Measurements from ENCODE around the gene WDR86.

Gene WDR86

DNA sequence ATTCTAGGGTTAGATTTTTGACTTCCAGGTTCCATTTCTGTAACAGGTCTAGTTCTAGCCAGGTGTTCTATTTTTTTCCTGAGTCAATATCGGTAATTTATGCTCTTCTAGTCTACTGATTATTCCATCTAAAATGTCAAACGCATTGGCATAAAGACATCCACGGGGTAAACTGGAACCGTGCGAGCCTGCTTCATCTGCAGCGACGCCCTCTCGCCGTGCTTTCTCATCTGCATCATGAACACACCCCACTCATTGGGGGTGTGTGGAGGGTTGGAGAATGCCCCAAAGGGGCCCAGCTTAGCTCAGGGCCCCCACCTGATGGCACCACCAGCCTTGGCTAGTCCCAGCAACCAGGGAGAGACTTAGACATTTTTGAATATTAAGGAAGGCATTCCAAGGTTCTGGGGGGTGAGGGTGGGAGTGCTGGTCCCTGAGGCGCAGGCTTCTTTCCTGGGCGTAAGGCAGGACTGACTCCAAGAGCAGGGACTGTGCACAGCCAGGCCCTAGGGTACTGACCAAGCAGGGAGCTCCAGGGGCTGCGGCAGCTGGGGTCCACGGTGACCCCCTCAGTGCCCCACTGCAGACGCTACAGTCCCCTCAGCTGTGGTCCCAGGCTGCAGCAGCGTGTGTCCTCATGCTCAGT, 43.0 kb upstream of the WDR86 start:
- TF ChIP-seq SPI1 (IDR thresholded peaks at IDR 0.05; ENCODE audit: low read depth, low read length): no peak
- no peak for TF ChIP-seq TAF1 (IDR thresholded peaks at IDR 0.05; ENCODE audit: low read depth, low read length)
- DNase-seq (ENCODE audit: insufficient read length, low spot score): no peak
- FAIRE-seq: no peak

DNA sequence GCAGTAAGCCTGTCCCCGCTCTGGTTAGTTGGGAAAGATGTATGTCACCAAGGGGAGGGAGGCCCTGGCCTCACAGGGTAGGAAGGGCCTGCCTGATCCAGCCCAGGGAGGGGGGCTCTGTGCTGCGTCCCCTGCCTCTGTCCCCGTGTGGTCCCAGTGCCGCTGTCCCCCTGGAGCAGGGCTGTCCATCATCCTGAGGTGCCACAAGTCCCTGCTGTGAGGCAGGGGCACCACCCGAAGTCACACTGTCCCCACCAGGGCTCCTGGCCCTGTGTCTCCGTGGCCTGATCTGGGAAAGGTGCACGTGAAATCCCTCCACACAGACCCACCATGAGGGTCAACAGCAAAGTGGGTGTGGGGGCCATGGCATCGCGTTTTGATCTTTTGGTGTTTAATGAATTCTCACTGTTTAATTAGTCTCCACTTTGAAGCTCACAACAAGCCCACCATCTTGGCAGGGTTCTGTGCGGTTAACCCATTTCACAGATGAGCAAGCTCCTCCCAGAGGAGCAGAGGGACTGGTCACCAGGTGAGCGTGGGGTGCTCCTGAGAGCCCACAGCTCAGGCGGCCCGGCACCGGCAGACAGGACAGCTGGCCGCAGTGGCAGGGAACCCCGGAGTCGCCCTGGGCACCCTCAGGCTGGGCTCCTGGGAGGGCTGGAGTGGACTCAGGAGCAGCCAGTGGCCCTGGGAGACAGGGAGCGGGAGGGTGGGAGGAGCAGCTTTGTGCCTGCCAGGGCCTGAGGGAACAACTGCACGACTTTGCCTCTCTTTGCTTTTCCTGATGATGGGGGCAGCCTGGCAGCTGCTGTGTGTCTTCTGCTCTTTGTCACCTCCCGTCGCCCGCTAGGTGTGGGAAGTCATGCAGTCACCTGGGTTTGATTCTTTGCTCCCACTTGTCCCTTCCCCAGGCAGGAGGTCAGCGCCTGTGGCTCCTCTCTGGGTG, 42.1 kb upstream of the WDR86 start:
- TF ChIP-seq PAX5 (IDR thresholded peaks at IDR 0.05; ENCODE audit: insufficient read depth, low read length, severe bottlenecking) (no peak), POLR2AphosphoS5 (IDR thresholded peaks at IDR 0.05; ENCODE audit: low read depth, low read length) (no peak), TAF1 (IDR thresholded peaks at IDR 0.05; ENCODE audit: low read depth, low read length) (no peak), SPI1 (IDR thresholded peaks at IDR 0.05; ENCODE audit: low read depth, low read length) (no peak), POU2F2 (IDR thresholded peaks at IDR 0.05; ENCODE audit: low read depth, low read length) (no peak), POLR2A (IDR thresholded peaks at IDR 0.05; ENCODE audit: low read depth, low read length) (no peak)
- FAIRE-seq (no peak), DNase-seq (ENCODE audit: insufficient read length, low spot score) (no peak)

DNA sequence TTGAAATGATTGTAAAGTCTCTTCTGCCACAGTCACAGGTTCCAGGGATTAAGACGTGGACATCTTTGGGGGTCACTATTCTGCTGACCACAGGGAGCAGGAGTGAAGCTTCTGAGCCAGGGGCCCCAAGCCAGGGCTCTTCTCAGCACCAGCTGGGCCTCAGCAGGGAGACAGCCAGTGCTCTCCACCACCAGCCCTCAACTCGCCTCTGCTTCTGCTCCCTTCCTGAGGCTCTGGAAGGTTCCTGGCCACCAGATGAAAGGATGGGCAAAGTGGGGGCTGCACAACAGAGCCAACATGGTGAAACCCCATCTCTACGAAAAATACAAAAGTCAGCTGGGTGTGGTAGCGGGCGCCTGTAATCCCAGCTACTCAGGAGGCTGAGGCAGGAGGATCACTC, 41.3 kb upstream of the WDR86 start:
- FAIRE-seq: no peak
- TF ChIP-seq TAF1 (IDR thresholded peaks at IDR 0.05; ENCODE audit: low read depth, low read length): no peak
- TF ChIP-seq PAX5 (IDR thresholded peaks at IDR 0.05; ENCODE audit: insufficient read depth, low read length, severe bottlenecking): no peak
- no peak for TF ChIP-seq SPI1 (IDR thresholded peaks at IDR 0.05; ENCODE audit: low read depth, low read length)
- no peak for TF ChIP-seq POU2F2 (IDR thresholded peaks at IDR 0.05; ENCODE audit: low read depth, low read length)
- TF ChIP-seq POLR2A (IDR thresholded peaks at IDR 0.05; ENCODE audit: low read depth, low read length): no peak
- TF ChIP-seq POLR2AphosphoS5 (IDR thresholded peaks at IDR 0.05; ENCODE audit: low read depth, low read length): no peak
- DNase-seq (ENCODE audit: insufficient read length, low spot score): no peak

DNA sequence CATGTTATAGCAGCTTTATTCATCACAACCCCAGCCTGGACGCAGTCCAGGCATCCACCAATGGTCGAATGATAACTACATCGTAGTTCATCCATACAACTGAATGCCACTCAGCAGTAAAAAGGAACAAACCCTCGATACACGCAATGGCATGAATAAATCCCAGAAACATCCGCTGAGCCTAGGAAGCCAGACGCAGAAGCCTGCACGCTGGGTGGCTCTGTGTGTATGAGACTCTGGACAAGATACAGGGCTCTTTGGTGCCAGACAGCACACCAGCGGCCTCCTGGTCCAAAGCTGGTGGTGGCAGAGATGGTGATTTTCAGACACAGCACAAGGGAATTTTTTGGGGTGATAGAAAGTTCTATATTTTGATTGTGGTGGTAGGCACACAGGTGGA, 40.2 kb upstream of the WDR86 start:
- DNase-seq (ENCODE audit: insufficient read length, low spot score) (no peak), FAIRE-seq (peak; percentile 77)
- TF ChIP-seq PAX5 (IDR thresholded peaks at IDR 0.05; ENCODE audit: insufficient read depth, low read length, severe bottlenecking): no peak
- TF ChIP-seq POU2F2 (IDR thresholded peaks at IDR 0.05; ENCODE audit: low read depth, low read length): no peak
- TF ChIP-seq POLR2A (IDR thresholded peaks at IDR 0.05; ENCODE audit: low read depth, low read length): no peak
- TF ChIP-seq TAF1 (IDR thresholded peaks at IDR 0.05; ENCODE audit: low read depth, low read length): no peak
- no peak for TF ChIP-seq SPI1 (IDR thresholded peaks at IDR 0.05; ENCODE audit: low read depth, low read length)
- TF ChIP-seq POLR2AphosphoS5 (IDR thresholded peaks at IDR 0.05; ENCODE audit: low read depth, low read length): no peak

DNA sequence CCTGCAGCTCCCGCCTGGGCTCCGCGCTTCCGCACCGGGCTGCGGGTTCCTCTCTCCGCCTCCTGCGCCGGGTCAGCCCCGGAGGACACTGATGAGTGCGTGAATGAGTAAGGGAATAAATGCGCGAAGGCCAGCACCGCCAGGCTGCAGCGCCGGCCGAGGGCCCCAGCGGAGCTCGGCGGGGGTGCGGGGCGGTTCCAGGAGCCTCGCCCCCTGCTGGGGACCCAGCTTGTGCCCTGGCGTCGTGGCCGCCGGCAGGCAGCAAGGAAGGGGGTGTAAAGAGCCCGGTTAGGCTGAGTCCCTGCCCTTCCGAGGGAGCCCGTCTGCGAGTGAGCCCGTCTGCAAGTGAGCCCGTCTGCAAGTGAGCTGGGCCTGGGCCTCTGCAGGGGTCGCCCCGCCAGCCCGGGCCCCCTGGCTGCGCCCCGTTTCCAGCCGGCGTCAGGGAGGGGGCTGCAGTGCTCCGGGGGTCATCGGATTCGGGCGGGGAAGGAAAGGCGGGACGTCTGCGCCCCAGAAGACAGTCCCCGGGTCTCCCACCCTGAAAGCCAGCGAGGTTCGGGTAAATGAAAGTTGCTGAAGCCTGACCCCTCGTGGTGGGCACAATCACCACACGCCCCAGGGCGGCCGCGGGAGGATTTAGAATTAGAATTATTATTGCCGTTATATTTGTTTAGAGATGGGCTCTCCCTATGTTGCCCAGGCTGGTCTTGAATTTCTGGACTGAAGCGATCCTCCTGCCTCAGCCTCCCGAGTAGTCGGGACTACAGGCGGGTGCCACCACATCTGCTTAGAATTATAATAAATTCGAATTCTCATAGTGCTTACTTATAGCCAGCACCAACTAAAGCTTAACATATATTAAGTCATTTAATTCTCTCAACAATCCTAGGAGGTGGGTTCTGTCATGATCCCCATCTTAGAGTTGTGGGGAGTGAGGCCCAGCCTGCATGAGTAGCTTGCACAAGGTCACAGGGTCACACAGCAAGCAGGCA, 38.7 kb upstream of the WDR86 start:
- DNase-seq (ENCODE audit: insufficient read length, low spot score) (peak; percentile 90), FAIRE-seq (peak; percentile 54)
- TF ChIP-seq TAF1 (IDR thresholded peaks at IDR 0.05; ENCODE audit: low read depth, low read length) (no peak), POLR2AphosphoS5 (IDR thresholded peaks at IDR 0.05; ENCODE audit: low read depth, low read length) (no peak), PAX5 (IDR thresholded peaks at IDR 0.05; ENCODE audit: insufficient read depth, low read length, severe bottlenecking) (no peak), POLR2A (IDR thresholded peaks at IDR 0.05; ENCODE audit: low read depth, low read length) (no peak), SPI1 (IDR thresholded peaks at IDR 0.05; ENCODE audit: low read depth, low read length) (no peak), POU2F2 (IDR thresholded peaks at IDR 0.05; ENCODE audit: low read depth, low read length) (no peak)

DNA sequence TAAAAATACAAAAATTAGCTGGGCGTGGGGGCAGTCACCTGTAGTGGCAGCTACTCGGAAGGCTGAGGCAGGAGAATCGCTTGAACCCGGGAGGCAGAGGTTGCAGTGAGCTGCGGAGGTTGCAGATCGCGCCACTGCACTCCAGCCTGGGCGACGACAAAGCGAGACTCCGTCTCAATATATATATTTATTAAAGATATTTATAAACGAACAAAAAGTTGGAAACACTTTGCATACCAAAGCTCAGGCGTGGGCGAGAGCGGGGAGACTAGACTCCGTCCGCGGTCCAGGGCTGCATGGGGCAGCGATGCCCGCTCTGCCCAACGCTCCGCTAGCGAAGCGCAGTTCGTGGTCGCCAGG, 38.0 kb upstream of the WDR86 start:
- no peak for TF ChIP-seq POU2F2 (IDR thresholded peaks at IDR 0.05; ENCODE audit: low read depth, low read length)
- TF ChIP-seq POLR2AphosphoS5 (IDR thresholded peaks at IDR 0.05; ENCODE audit: low read depth, low read length): no peak
- no peak for TF ChIP-seq POLR2A (IDR thresholded peaks at IDR 0.05; ENCODE audit: low read depth, low read length)
- no peak for TF ChIP-seq PAX5 (IDR thresholded peaks at IDR 0.05; ENCODE audit: insufficient read depth, low read length, severe bottlenecking)
- no peak for TF ChIP-seq SPI1 (IDR thresholded peaks at IDR 0.05; ENCODE audit: low read depth, low read length)
- no peak for TF ChIP-seq TAF1 (IDR thresholded peaks at IDR 0.05; ENCODE audit: low read depth, low read length)
- FAIRE-seq: no peak
- DNase-seq (ENCODE audit: insufficient read length, low spot score): no peak

DNA sequence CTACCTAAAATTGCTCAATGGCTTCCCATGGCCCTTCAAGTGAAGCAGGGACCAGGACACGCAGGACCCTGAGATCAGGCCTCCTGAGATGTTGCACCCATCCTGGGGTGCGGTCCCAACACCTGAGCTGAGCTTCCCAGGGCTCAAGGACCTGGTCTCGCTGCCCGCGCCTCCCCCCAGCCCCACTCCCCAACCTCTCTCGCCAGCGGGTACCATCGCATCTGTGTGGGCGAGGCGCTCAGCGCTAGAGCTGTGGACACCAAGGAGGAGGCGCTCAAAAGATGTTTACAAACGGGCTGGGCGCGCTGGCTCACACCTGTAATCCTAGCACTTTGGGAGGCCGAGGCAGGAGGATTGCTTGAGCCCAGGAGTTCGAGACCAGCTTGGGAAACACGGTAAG, 37.5 kb upstream of the WDR86 start:
- DNase-seq (ENCODE audit: insufficient read length, low spot score) (no peak), FAIRE-seq (no peak)
- no peak for TF ChIP-seq PAX5 (IDR thresholded peaks at IDR 0.05; ENCODE audit: insufficient read depth, low read length, severe bottlenecking)
- no peak for TF ChIP-seq SPI1 (IDR thresholded peaks at IDR 0.05; ENCODE audit: low read depth, low read length)
- no peak for TF ChIP-seq POLR2A (IDR thresholded peaks at IDR 0.05; ENCODE audit: low read depth, low read length)
- TF ChIP-seq POLR2AphosphoS5 (IDR thresholded peaks at IDR 0.05; ENCODE audit: low read depth, low read length): no peak
- TF ChIP-seq POU2F2 (IDR thresholded peaks at IDR 0.05; ENCODE audit: low read depth, low read length): no peak
- no peak for TF ChIP-seq TAF1 (IDR thresholded peaks at IDR 0.05; ENCODE audit: low read depth, low read length)

DNA sequence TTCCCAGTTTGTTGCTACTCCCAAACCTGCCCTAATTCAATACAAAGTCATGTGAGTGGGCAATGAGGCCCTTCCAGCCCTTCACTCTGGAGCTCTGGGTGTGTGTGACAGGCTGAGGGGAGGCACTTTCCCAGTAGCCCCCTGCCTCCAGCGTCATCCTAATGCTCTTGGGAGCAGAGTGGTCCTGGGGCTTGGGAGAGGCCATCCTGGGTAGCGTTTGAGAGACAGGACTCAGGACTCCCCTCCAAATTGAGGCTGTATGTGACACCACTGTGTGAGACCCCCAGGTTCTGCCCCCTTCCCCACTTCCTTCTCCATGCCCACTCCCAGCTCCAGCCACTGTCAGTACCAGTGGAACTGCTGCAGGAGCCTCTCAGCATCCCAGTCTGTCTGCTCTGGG, 36.6 kb upstream of the WDR86 start:
- DNase-seq (ENCODE audit: insufficient read length, low spot score): no peak
- no peak for FAIRE-seq
- TF ChIP-seq POLR2AphosphoS5 (IDR thresholded peaks at IDR 0.05; ENCODE audit: low read depth, low read length) (no peak), POLR2A (IDR thresholded peaks at IDR 0.05; ENCODE audit: low read depth, low read length) (no peak), POU2F2 (IDR thresholded peaks at IDR 0.05; ENCODE audit: low read depth, low read length) (no peak), TAF1 (IDR thresholded peaks at IDR 0.05; ENCODE audit: low read depth, low read length) (no peak), PAX5 (IDR thresholded peaks at IDR 0.05; ENCODE audit: insufficient read depth, low read length, severe bottlenecking) (no peak)

DNA sequence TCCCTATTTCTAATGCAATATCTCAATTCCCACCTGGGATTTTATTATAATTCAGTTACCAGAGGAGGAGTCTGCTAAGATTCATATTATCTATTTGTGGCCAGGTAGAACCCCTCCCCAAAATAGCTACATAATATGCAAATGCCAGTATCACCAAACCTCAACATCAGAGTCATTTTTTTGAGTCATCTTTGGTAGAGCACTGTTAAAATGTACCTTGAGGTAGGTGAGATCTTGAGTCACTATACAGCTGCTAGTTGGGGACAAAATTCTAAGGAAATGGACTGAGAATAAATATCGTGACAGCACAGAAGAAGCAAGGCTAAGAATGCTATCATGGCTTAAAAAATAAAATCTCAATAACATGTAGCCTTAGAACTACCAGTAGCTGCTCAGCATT, 34.8 kb upstream of the WDR86 start:
- DNase-seq (ENCODE audit: insufficient read length, low spot score) (no peak), FAIRE-seq (no peak)
- TF ChIP-seq TAF1 (IDR thresholded peaks at IDR 0.05; ENCODE audit: low read depth, low read length) (no peak), POU2F2 (IDR thresholded peaks at IDR 0.05; ENCODE audit: low read depth, low read length) (no peak), SPI1 (IDR thresholded peaks at IDR 0.05; ENCODE audit: low read depth, low read length) (no peak), PAX5 (IDR thresholded peaks at IDR 0.05; ENCODE audit: insufficient read depth, low read length, severe bottlenecking) (no peak), POLR2A (IDR thresholded peaks at IDR 0.05; ENCODE audit: low read depth, low read length) (no peak), POLR2AphosphoS5 (IDR thresholded peaks at IDR 0.05; ENCODE audit: low read depth, low read length) (no peak)
